Osteoblast (primary cell): ENCODE results near the gene ZNF267. TPM values are rescaled to one million over a fixed set of nuclear protein-coding genes. Genes with fewer than 3 reads are reported as not detected.
"Not testable (repeated sequence)": the region's sequence is repeated elsewhere in the genome, so short reads cannot be mapped to it uniquely, and the experiment has no call there.

ENCODE experiments used
- DNase-seq: peaks from one replicate; pipeline ENCODE4 v3.0.0; 2011; ENCODE audit warnings: low spot score, mixed read lengths; ENCODE audit not compliant: insufficient read length; ENCODE audit errors: missing footprints
- H2AFZ ChIP-seq: 2 replicates; pipeline ENCODE4 v1.6.0; 2011; ENCODE audit warnings: mild to moderate bottlenecking, low read length
- H3K27ac ChIP-seq: 2 replicates; pipeline ENCODE4 v1.5.1; 2011; ENCODE audit warnings: mild to moderate bottlenecking, low read depth, low read length, moderate library complexity
- H3K27me3 ChIP-seq: 2 replicates; pipeline ENCODE4 v1.6.0; 2012; ENCODE audit warnings: mild to moderate bottlenecking, control low read depth, inconsistent platforms, low read length, moderate library complexity; ENCODE audit not compliant: insufficient read depth
- H3K36me3 ChIP-seq: 2 replicates; pipeline ENCODE4 v1.5.1; 2011; ENCODE audit warnings: mild to moderate bottlenecking, low read length, control low read depth, moderate library complexity; ENCODE audit not compliant: insufficient read depth
- H3K4me1 ChIP-seq: 2 replicates; pipeline ENCODE4 v1.5.1; 2011; ENCODE audit warnings: mild to moderate bottlenecking, low read length, control low read depth, moderate library complexity; ENCODE audit not compliant: insufficient read depth
- H3K4me2 ChIP-seq: 2 replicates; pipeline ENCODE4 v1.6.0; 2011; ENCODE audit warnings: mild to moderate bottlenecking, low read length; ENCODE audit not compliant: insufficient read depth
- H3K4me3 ChIP-seq: fragments of 200-600 bp; sonication (generic); 3 replicates; pipeline ENCODE4 v1.5.1; 2012; ENCODE audit warnings: mild to moderate bottlenecking, low read length, inconsistent platforms; ENCODE audit not compliant: insufficient read depth
- H3K79me2 ChIP-seq: 2 replicates; pipeline ENCODE4 v1.6.0; 2012; ENCODE audit warnings: mild to moderate bottlenecking, low read length, control low read depth, inconsistent platforms; ENCODE audit not compliant: insufficient read depth
- H3K9me3 ChIP-seq: 2 replicates; pipeline ENCODE4 v1.5.1; 2011; ENCODE audit warnings: low read depth, low read length, control low read depth
- H4K20me1 ChIP-seq: 2 replicates; pipeline ENCODE4 v1.6.0; 2012; ENCODE audit warnings: mild to moderate bottlenecking, low read length, control low read depth; ENCODE audit not compliant: insufficient read depth
- total RNA-seq: library from RNA; depleted of rRNA; stranded (reverse); fragments of >200 nt; gene quantifications from 2 replicates; pipeline ENCODE4 v1.2.3, GENCODE V29; 2012
- TF ChIP-seq, protein P1 (sequence below): IDR thresholded peaks from 2 replicates; pipeline ENCODE4 v1.5.1; 2011; ENCODE audit warnings: mild to moderate bottlenecking, low read depth, low read length, moderate library complexity; ENCODE audit errors: extremely low read depth

ZNF267 gene
- total RNA-seq, 1 donor, result 9.8 TPM

GRCh38 chr16:31893824-31894223 lies 20.2 kb downstream of the ZNF267 start:
- TF ChIP-seq, protein P1, sequence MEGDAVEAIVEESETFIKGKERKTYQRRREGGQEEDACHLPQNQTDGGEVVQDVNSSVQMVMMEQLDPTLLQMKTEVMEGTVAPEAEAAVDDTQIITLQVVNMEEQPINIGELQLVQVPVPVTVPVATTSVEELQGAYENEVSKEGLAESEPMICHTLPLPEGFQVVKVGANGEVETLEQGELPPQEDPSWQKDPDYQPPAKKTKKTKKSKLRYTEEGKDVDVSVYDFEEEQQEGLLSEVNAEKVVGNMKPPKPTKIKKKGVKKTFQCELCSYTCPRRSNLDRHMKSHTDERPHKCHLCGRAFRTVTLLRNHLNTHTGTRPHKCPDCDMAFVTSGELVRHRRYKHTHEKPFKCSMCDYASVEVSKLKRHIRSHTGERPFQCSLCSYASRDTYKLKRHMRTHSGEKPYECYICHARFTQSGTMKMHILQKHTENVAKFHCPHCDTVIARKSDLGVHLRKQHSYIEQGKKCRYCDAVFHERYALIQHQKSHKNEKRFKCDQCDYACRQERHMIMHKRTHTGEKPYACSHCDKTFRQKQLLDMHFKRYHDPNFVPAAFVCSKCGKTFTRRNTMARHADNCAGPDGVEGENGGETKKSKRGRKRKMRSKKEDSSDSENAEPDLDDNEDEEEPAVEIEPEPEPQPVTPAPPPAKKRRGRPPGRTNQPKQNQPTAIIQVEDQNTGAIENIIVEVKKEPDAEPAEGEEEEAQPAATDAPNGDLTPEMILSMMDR, result no peak
- H3K4me1 ChIP-seq, result no peaks in the 10 kb centered on the region
- H3K27me3 ChIP-seq, result no peaks in the 10 kb centered on the region
- no peaks in the 10 kb centered on the region for H3K9me3 ChIP-seq
- no peak overlapping the region for H2AFZ ChIP-seq
- no peak overlapping the region for H3K27ac ChIP-seq
- H3K4me2 ChIP-seq, result no peak overlapping the region
- no peak for DNase-seq
- no peak overlapping the region for H3K4me3 ChIP-seq
- H3K79me2 ChIP-seq, result peaks cover 63% of the 10 kb centered on the region
- H4K20me1 ChIP-seq, result peaks cover 4% of the 10 kb centered on the region
- peaks cover 53% of the 10 kb centered on the region for H3K36me3 ChIP-seq

DNA sequence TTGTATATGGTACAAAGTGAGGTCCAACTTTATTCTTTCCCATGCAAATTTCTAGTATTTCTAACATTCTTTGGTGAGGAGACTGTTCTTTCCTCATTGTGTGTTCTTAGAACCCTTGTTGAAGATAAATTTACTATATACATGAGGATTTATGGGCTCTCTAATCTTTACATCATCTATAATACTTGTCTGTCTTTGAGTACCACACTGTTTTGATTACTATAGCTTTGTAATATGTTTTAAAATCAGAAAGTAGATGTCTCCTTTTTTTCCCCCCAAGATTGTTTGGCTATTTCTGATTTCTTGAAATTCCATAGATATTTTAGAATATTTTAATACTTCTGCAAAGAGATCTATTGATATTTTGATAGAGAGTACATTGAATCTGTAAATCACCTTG lies 23.7 kb downstream of the ZNF267 start:
- H3K36me3 ChIP-seq, result peaks cover 32% of the 10 kb centered on the region
- no peaks in the 10 kb centered on the region for H3K9me3 ChIP-seq
- no peak overlapping the region for H3K4me3 ChIP-seq
- TF ChIP-seq, protein P1, result no peak
- DNase-seq, result no peak
- H3K4me1 ChIP-seq, result no peaks in the 10 kb centered on the region
- no peak overlapping the region for H3K27ac ChIP-seq
- H3K79me2 ChIP-seq, result peaks cover 48% of the 10 kb centered on the region
- no peak overlapping the region for H2AFZ ChIP-seq
- no peak overlapping the region for H3K4me2 ChIP-seq
- H4K20me1 ChIP-seq, result no peaks in the 10 kb centered on the region
- H3K27me3 ChIP-seq, result no peaks in the 10 kb centered on the region

- Histone ChIP-seq H3K79me2 (peaks cover 38% of the 10 kb centered on the region), H4K20me1 (no peaks in the 10 kb centered on the region), H3K36me3 (peaks cover 21% of the 10 kb centered on the region), H2AFZ (no peak overlapping the region), H3K27me3 (no peaks in the 10 kb centered on the region), H3K9me3 (no peaks in the 10 kb centered on the region), H3K4me2 (no peak overlapping the region), H3K4me3 (no peak overlapping the region), H3K27ac (no peak overlapping the region), H3K4me1 (no peaks in the 10 kb centered on the region)
- TF ChIP-seq, protein P1, result no peak
- DNase-seq, result no peak
Observed at GRCh38 chr16:31899505-31899904, 25.9 kb downstream of the ZNF267 start.

GRCh38 chr16:31904571-31904970 lies 31.0 kb downstream of the ZNF267 start:
- H3K27me3 ChIP-seq, H3K36me3 ChIP-seq, H3K4me2 ChIP-seq, H2AFZ ChIP-seq, H4K20me1 ChIP-seq, H3K9me3 ChIP-seq, H3K4me3 ChIP-seq, H3K4me1 ChIP-seq, DNase-seq, H3K27ac ChIP-seq: not testable (repeated sequence)
- H3K79me2 ChIP-seq, result peaks cover 38% of the 10 kb centered on the region
